Measurements from ENCODE around the gene AKAP13. TPM values are rescaled to one million over a fixed set of nuclear protein-coding genes. Genes with fewer than 3 reads are reported as not detected.
A peak's percentile ranks its signal among the peaks of the same experiment; 100 is the strongest.

AKAP13 gene
- total RNA-seq, 1 donor from 2014 or later: 443 TPM

DNA sequence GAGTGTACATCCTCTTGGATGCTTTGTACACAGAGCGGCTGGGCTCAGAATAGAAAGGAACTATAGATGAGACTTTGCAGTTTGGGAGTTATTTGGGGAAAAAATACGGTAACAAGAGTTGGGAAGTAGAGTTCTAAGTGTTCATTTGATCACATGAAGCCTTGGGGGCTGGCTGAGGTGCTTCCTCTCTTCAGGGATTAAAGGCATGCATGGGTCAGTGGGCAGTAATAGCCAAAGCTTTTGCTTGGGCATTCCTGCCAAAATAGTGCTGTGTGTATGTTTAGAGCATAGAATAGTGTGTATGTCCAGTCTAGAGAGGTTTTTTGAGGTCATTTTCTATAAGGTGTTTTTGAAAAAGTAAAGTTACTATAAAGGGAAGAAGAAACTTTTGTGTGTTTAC, 12.8 kb downstream of the AKAP13 start:
- H3K27me3 ChIP-seq (ENCODE audit: low read depth): no peaks in the 10 kb centered on the region
- H3K9me3 ChIP-seq: no peaks in the 10 kb centered on the region
- no peak overlapping the region for H3K27ac ChIP-seq
- intact Hi-C loops (cut with DNase I): no loop called here
- peaks cover 53% of the 10 kb centered on the region for H3K4me1 ChIP-seq
- H3K4me3 ChIP-seq: no peak overlapping the region
- no peak for ATAC-seq
- TF ChIP-seq, protein P1, sequence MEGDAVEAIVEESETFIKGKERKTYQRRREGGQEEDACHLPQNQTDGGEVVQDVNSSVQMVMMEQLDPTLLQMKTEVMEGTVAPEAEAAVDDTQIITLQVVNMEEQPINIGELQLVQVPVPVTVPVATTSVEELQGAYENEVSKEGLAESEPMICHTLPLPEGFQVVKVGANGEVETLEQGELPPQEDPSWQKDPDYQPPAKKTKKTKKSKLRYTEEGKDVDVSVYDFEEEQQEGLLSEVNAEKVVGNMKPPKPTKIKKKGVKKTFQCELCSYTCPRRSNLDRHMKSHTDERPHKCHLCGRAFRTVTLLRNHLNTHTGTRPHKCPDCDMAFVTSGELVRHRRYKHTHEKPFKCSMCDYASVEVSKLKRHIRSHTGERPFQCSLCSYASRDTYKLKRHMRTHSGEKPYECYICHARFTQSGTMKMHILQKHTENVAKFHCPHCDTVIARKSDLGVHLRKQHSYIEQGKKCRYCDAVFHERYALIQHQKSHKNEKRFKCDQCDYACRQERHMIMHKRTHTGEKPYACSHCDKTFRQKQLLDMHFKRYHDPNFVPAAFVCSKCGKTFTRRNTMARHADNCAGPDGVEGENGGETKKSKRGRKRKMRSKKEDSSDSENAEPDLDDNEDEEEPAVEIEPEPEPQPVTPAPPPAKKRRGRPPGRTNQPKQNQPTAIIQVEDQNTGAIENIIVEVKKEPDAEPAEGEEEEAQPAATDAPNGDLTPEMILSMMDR (IDR thresholded peaks at IDR 0.05): no peak
- DNase-seq: no peak
- H3K36me3 ChIP-seq: no peaks in the 10 kb centered on the region

DNA sequence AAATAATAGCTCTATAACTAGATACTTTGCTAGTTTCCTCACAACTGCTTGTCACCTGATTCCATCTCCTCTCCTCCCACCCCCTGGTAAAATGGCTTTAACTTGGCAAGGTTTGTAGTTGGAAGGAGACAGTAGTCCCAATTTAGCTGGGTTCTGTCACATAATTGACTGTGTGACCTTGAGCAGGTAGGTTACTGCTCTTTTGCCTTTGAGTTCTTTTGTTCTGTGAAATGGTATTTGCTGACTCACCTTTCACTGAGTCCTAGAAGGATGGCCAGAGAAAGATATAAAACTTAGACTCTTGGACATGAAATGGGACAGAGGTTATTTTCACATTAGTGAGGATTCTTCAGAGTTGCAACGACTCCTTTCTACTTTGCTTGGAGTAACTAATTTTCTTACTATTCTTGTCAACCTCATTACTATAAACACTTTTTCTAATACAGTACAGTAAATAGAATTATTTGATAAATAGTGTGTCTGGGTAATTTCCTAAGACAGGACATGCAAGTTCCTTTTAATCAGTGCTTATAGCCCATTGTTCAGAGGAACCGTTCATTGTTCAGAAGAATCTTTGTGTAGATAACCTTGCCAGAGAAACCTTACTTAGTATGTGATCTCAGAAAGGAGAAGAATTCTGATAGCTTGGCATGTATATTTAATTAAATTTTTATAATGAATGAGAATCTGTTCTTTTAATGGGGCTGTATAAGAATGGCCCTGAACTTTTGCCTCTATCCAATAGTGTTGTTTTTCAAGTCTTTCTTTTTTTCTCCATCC, 14.3 kb downstream of the AKAP13 start:
- ATAC-seq: peak in 1 of 2 donors; percentile 43
- TF ChIP-seq, protein P1 (IDR thresholded peaks at IDR 0.05): no peak

DNA sequence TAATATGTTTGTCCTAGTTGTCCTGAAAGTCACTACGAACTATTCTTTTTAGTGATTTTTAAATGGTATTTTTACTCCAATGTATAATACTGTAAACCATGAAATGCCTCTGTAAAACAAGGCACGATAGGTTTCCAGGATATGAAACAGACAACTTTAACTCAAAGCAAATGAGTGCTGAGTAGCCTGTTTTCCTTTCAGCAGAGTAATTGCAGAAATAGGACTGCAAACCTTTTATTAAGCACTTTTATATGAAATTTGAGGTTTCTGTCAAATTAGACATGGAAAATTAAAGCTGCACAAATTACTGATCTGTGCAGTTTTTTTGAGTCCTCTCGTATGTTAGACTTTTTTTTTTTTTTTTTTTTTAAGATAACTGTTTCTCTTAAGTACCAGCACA, 16.2 kb downstream of the AKAP13 start:
- Histone ChIP-seq H3K27ac (no peak overlapping the region), H3K36me3 (no peaks in the 10 kb centered on the region), H3K4me3 (no peak overlapping the region), H3K9me3 (no peaks in the 10 kb centered on the region), H3K27me3 (ENCODE audit: low read depth) (no peaks in the 10 kb centered on the region), H3K4me1 (peaks cover 36% of the 10 kb centered on the region)
- intact Hi-C loops (cut with DNase I): no loop called here
- no peak for ATAC-seq
- TF ChIP-seq, protein P1 (IDR thresholded peaks at IDR 0.05): no peak
- no peak for DNase-seq

More for the DNA sequence above, 14.3 kb downstream of the AKAP13 start:
- no peak overlapping the region for H3K4me3 ChIP-seq
- no peaks in the 10 kb centered on the region for H3K36me3 ChIP-seq
- intact Hi-C loops (cut with DNase I): no loop called here
- DNase-seq: no peak
- H3K9me3 ChIP-seq: no peaks in the 10 kb centered on the region
- no peaks in the 10 kb centered on the region for H3K27me3 ChIP-seq (ENCODE audit: low read depth)
- no peak overlapping the region for H3K27ac ChIP-seq
- peaks cover 38% of the 10 kb centered on the region for H3K4me1 ChIP-seq

DNA sequence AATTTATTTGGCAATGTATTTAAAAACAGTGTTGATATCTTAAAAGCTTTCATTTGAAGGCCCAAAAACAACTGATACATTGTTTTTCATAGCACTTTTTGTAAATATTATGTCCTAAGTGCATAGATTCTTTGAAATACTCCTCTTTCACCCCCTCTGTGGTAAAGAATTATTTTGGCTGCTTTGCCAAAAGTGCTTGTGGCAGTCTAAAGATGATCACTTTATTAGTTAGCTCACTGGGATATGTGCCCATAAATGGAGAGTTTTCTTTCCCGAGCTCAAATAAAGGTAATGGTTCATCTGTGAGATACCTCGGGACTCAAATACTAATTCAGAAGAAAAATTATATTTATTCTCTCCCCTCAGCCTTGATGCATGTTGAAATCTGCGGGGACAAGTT, 16.7 kb downstream of the AKAP13 start:
- ATAC-seq (no peak), DNase-seq (no peak)
- no peak overlapping the region for H3K4me3 ChIP-seq
- H3K27ac ChIP-seq: no peak overlapping the region
- no peaks in the 10 kb centered on the region for H3K9me3 ChIP-seq
- H3K4me1 ChIP-seq: peaks cover 42% of the 10 kb centered on the region
- intact Hi-C loops (cut with DNase I): no loop called here
- TF ChIP-seq, protein P1 (IDR thresholded peaks at IDR 0.05): no peak
- H3K27me3 ChIP-seq (ENCODE audit: low read depth): no peaks in the 10 kb centered on the region
- no peaks in the 10 kb centered on the region for H3K36me3 ChIP-seq

DNA sequence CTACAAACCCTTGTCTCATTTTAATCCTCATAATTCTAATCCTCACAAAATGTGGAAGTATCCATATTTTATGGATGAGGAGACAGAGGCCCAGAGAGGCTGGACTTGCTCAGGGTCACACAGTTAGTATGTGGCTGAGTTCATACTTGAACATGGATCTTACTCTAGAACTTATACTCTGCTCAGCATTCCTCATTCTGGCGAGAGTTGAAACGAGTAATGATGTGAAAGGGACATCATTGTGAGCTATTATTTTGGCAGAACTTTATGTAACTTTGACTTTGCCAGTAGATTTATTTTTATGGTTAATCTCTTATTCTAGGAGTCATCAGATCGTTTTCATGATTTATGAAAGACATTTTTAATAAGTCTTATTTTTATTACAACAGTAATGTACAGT, 17.5 kb downstream of the AKAP13 start:
- Histone ChIP-seq H3K36me3 (no peaks in the 10 kb centered on the region), H3K27ac (no peak overlapping the region), H3K4me1 (peaks cover 44% of the 10 kb centered on the region), H3K9me3 (no peaks in the 10 kb centered on the region), H3K27me3 (ENCODE audit: low read depth) (no peaks in the 10 kb centered on the region), H3K4me3 (no peak overlapping the region)
- intact Hi-C loops (cut with DNase I): no loop called here
- TF ChIP-seq, protein P1 (IDR thresholded peaks at IDR 0.05): no peak
- ATAC-seq: no peak
- DNase-seq: no peak
